ENCODE measurements around the gene STAT1.
A peak's percentile ranks its signal among the peaks of the same experiment; 100 is the strongest.
"Not testable (repeated sequence)": the region's sequence is repeated elsewhere in the genome, so short reads cannot be mapped to it uniquely, and the experiment has no call there.

Gene STAT1

GRCh38 chr2:191006997-191007783, 6.8 kb downstream of the STAT1 start:
- DNase-seq (ENCODE audit: low spot score) = no peak

GRCh38 chr2:191006297-191006696, 7.7 kb downstream of the STAT1 start:
- no peak for DNase-seq (ENCODE audit: low spot score)

GRCh38 chr2:191003405-191004309, 10.3 kb downstream of the STAT1 start:
- no peak for DNase-seq (ENCODE audit: low spot score)

GRCh38 chr2:191001624-191002023, 12.3 kb downstream of the STAT1 start:
- no peak for DNase-seq (ENCODE audit: low spot score)

- DNase-seq (ENCODE audit: low spot score) = no peak
Observed at GRCh38 chr2:191001032-191001431, 12.9 kb downstream of the STAT1 start.

- no peak for DNase-seq (ENCODE audit: low spot score)
Observed at GRCh38 chr2:190999949-191000665, 13.9 kb downstream of the STAT1 start.

GRCh38 chr2:190999058-190999457, 14.9 kb downstream of the STAT1 start:
- no peak for DNase-seq (ENCODE audit: low spot score)

GRCh38 chr2:190997526-190998113, 16.4 kb downstream of the STAT1 start:
- no peak for DNase-seq (ENCODE audit: low spot score)

- no peak for DNase-seq (ENCODE audit: low spot score)
Observed at GRCh38 chr2:190996947-190997346, 17.0 kb downstream of the STAT1 start.

GRCh38 chr2:190996338-190996946, 17.5 kb downstream of the STAT1 start:
- peak; percentile 67 for DNase-seq (ENCODE audit: low spot score)

- not testable (repeated sequence) for DNase-seq (ENCODE audit: low spot score)
Observed at GRCh38 chr2:190995315-190995714, 18.7 kb downstream of the STAT1 start.

- no peak for DNase-seq (ENCODE audit: low spot score)
Observed at GRCh38 chr2:190994148-190994547, 19.8 kb downstream of the STAT1 start.

GRCh38 chr2:190993292-190993643, 20.7 kb downstream of the STAT1 start:
- no peak for DNase-seq (ENCODE audit: low spot score)

- no peak for DNase-seq (ENCODE audit: low spot score)
Observed at GRCh38 chr2:190990132-190990531, 23.8 kb downstream of the STAT1 start.

- no peak for DNase-seq (ENCODE audit: low spot score)
Observed at GRCh38 chr2:190988910-190989309, 25.1 kb downstream of the STAT1 start.

GRCh38 chr2:190987938-190988337, 26.0 kb downstream of the STAT1 start:
- DNase-seq (ENCODE audit: low spot score) = no peak

GRCh38 chr2:190987116-190987515, 26.9 kb downstream of the STAT1 start:
- DNase-seq (ENCODE audit: low spot score) = no peak

GRCh38 chr2:190986221-190986953, 27.6 kb downstream of the STAT1 start:
- no peak for DNase-seq (ENCODE audit: low spot score)

- peak; percentile 60 for DNase-seq (ENCODE audit: low spot score)
Observed at GRCh38 chr2:190984595-190984994, 29.4 kb downstream of the STAT1 start.

- DNase-seq (ENCODE audit: low spot score) = no peak
Observed at GRCh38 chr2:190982262-190983034, 31.5 kb downstream of the STAT1 start.
